ENCODE measurements around the gene ACAD10. TPM values are rescaled to one million over a fixed set of nuclear protein-coding genes. Genes with fewer than 3 reads are reported as not detected.

Gene ACAD10
- total RNA-seq, 1 donor from 2014 or later, result 29.5 TPM

DNA sequence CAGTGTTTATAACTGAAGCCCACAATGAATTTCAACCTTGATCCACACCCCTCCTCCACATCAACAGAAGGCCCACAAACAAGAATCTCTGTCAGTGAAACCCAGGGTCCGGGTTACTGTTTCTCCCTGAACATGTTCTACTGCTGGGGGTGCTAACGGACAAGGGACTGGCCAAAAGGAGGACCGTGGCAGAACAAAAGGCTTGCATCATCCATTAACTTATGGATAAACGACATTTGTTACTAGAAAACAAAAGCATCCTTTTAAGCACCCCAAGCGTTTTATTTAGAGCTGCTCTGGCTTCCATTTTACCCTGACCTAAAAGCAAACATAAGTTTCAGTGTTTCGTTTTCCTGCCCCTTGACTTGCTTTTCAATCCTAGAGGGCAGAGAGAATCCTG lies 32.3 kb upstream of the ACAD10 start:
- DNase-seq (ENCODE audit: extremely low spot score, unreplicated experiment), result no peak
- no peak overlapping the region for H3K4me3 Mint-ChIP-seq (ENCODE audit: unreplicated experiment)
- no peaks in the 10 kb centered on the region for H3K4me1 Mint-ChIP-seq (ENCODE audit: unreplicated experiment)
- H3K27ac Mint-ChIP-seq (ENCODE audit: unreplicated experiment), result no peak overlapping the region
- H3K9me3 Mint-ChIP-seq (ENCODE audit: unreplicated experiment), result no peaks in the 10 kb centered on the region
- H3K36me3 Mint-ChIP-seq (ENCODE audit: unreplicated experiment), result peaks cover 34% of the 10 kb centered on the region
- no peaks in the 10 kb centered on the region for H3K27me3 Mint-ChIP-seq (ENCODE audit: unreplicated experiment)
- TF ChIP-seq, protein P1, sequence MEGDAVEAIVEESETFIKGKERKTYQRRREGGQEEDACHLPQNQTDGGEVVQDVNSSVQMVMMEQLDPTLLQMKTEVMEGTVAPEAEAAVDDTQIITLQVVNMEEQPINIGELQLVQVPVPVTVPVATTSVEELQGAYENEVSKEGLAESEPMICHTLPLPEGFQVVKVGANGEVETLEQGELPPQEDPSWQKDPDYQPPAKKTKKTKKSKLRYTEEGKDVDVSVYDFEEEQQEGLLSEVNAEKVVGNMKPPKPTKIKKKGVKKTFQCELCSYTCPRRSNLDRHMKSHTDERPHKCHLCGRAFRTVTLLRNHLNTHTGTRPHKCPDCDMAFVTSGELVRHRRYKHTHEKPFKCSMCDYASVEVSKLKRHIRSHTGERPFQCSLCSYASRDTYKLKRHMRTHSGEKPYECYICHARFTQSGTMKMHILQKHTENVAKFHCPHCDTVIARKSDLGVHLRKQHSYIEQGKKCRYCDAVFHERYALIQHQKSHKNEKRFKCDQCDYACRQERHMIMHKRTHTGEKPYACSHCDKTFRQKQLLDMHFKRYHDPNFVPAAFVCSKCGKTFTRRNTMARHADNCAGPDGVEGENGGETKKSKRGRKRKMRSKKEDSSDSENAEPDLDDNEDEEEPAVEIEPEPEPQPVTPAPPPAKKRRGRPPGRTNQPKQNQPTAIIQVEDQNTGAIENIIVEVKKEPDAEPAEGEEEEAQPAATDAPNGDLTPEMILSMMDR (IDR thresholded peaks at IDR 0.05), result no peak

DNA sequence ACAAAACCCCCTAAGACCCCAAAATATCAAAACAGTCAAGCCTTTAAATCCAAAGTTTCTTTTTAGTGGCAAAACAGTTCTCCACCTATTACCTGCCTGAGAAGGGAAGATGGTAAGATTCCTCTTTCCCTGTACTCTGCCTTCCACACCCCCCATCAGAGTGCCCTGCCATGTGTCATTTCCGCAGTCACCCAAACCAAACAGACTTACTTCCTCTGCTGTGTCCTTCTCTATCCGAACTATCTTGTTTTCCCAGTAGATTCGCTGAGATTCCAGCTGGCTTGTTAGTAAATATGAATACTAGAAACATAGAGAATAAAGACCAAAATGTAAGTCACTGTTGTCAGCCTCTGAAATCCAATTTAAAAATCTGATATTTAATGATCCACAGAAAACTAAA lies 30.5 kb upstream of the ACAD10 start:
- Mint-ChIP-seq H3K9me3 (ENCODE audit: unreplicated experiment) (no peaks in the 10 kb centered on the region), H3K4me1 (ENCODE audit: unreplicated experiment) (no peaks in the 10 kb centered on the region), H3K27ac (ENCODE audit: unreplicated experiment) (no peak overlapping the region), H3K27me3 (ENCODE audit: unreplicated experiment) (no peaks in the 10 kb centered on the region), H3K4me3 (ENCODE audit: unreplicated experiment) (no peak overlapping the region), H3K36me3 (ENCODE audit: unreplicated experiment) (peaks cover 31% of the 10 kb centered on the region)
- no peak for DNase-seq (ENCODE audit: extremely low spot score, unreplicated experiment)
- TF ChIP-seq, protein P1 (IDR thresholded peaks at IDR 0.05), result no peak

DNA sequence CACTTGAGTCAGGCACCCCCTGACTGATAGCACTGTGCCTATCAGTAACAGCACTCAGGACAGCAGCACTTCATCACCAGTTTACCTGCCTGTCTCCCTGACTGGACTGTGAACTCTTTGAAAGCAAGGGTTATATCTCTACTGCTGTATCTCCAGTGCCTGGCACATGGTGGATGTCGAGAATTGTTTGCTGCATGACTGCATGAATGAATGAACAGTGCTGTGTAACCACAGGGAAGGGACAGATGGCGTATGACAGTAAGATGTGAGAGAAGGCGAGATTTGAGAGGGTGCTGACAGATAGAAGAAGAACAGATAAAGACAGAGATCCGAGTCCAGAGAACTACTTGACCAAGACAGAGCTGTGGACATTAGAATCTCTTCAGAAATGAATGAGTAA lies 29.8 kb upstream of the ACAD10 start:
- DNase-seq (ENCODE audit: extremely low spot score, unreplicated experiment), result no peak
- Mint-ChIP-seq H3K36me3 (ENCODE audit: unreplicated experiment) (peaks cover 33% of the 10 kb centered on the region), H3K27me3 (ENCODE audit: unreplicated experiment) (no peaks in the 10 kb centered on the region), H3K4me1 (ENCODE audit: unreplicated experiment) (no peaks in the 10 kb centered on the region), H3K27ac (ENCODE audit: unreplicated experiment) (no peak overlapping the region), H3K4me3 (ENCODE audit: unreplicated experiment) (no peak overlapping the region), H3K9me3 (ENCODE audit: unreplicated experiment) (no peaks in the 10 kb centered on the region)
- TF ChIP-seq, protein P1 (IDR thresholded peaks at IDR 0.05), result no peak

DNA sequence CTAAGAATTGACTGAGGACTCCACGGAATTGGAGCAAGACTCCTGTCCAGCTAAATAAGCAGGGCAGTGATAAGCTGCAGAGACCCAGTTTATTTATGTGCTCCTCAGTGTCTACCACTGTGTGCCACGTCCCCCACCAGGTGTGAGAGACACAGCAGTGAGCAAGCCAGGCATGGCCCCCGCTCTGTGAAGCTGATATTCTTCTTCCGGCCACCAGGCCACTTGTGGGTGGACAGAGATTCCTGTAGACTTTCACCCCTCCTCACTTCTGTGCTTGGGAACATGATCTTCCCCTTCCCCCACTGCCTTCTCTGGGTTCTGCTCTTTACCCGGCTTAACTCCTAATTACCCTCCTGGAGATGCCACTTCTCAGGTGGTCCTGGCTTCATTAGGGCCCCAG lies 21.4 kb upstream of the ACAD10 start:
- no peak for DNase-seq (ENCODE audit: extremely low spot score, unreplicated experiment)
- TF ChIP-seq, protein P1 (IDR thresholded peaks at IDR 0.05), result no peak
- no peaks in the 10 kb centered on the region for H3K27me3 Mint-ChIP-seq (ENCODE audit: unreplicated experiment)
- no peak overlapping the region for H3K4me3 Mint-ChIP-seq (ENCODE audit: unreplicated experiment)
- no peaks in the 10 kb centered on the region for H3K9me3 Mint-ChIP-seq (ENCODE audit: unreplicated experiment)
- no peaks in the 10 kb centered on the region for H3K4me1 Mint-ChIP-seq (ENCODE audit: unreplicated experiment)
- no peak overlapping the region for H3K27ac Mint-ChIP-seq (ENCODE audit: unreplicated experiment)
- peaks cover 35% of the 10 kb centered on the region for H3K36me3 Mint-ChIP-seq (ENCODE audit: unreplicated experiment)

GRCh38 chr12:111664961-111665865 lies 20.6 kb upstream of the ACAD10 start:
- H3K27me3 Mint-ChIP-seq (ENCODE audit: unreplicated experiment), result no peaks in the 10 kb centered on the region
- TF ChIP-seq, protein P1 (IDR thresholded peaks at IDR 0.05), result no peak
- DNase-seq (ENCODE audit: extremely low spot score, unreplicated experiment), result no peak
- peaks cover 39% of the 10 kb centered on the region for H3K36me3 Mint-ChIP-seq (ENCODE audit: unreplicated experiment)
- H3K4me3 Mint-ChIP-seq (ENCODE audit: unreplicated experiment), result no peak overlapping the region
- no peak overlapping the region for H3K27ac Mint-ChIP-seq (ENCODE audit: unreplicated experiment)
- H3K4me1 Mint-ChIP-seq (ENCODE audit: unreplicated experiment), result no peaks in the 10 kb centered on the region
- no peaks in the 10 kb centered on the region for H3K9me3 Mint-ChIP-seq (ENCODE audit: unreplicated experiment)
